ENCODE results near the gene ST14. TPM values are rescaled to one million over a fixed set of nuclear protein-coding genes. Genes with fewer than 3 reads are reported as not detected.
"Not testable (repeated sequence)": the region's sequence is repeated elsewhere in the genome, so short reads cannot be mapped to it uniquely, and the experiment has no call there.

ST14 gene
- polyA plus RNA-seq, 3 donors = 23.2 to 32.4 (median 31.1) TPM

DNA sequence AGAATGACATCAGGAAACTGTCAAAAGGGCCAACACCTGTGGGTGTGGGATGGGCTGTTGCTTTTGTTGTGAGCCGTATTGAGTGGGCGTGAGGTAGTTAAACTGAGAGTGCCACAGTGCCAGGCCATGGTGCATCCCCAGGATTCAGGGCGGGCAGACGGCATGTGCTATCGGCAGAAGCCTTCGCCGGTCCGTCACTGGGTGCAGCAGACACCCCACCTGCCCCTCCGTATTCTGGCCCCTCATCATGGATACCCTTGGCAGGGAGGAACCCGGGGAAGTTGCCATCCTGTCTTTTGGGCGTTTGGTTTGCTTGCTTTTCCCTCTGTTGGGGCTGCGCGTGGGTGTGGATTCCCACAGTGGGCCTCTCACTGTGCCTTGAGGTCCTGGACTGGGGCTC is 27.5 kb downstream of the ST14 start:
- no peak for DNase-seq (ENCODE audit: low read depth in 3 of 3, low spot score in 2 of 3)

DNA sequence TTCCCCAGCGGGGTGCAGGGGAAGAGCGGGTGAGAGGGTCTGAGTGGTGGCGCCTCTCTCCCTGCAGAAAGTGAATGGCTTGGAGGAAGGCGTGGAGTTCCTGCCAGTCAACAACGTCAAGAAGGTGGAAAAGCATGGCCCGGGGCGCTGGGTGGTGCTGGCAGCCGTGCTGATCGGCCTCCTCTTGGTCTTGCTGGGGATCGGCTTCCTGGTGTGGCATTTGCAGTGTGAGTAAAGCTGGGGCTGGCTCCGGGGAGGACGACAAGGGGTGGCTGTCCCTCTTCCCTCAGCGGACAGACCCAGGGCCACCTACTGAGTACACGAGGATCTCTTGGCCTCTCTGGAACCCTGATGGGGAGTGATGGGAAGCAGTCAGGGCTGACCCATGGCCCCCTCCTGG is 28.5 kb downstream of the ST14 start:
- no peak for DNase-seq (ENCODE audit: low read depth in 3 of 3, low spot score in 2 of 3)

DNA sequence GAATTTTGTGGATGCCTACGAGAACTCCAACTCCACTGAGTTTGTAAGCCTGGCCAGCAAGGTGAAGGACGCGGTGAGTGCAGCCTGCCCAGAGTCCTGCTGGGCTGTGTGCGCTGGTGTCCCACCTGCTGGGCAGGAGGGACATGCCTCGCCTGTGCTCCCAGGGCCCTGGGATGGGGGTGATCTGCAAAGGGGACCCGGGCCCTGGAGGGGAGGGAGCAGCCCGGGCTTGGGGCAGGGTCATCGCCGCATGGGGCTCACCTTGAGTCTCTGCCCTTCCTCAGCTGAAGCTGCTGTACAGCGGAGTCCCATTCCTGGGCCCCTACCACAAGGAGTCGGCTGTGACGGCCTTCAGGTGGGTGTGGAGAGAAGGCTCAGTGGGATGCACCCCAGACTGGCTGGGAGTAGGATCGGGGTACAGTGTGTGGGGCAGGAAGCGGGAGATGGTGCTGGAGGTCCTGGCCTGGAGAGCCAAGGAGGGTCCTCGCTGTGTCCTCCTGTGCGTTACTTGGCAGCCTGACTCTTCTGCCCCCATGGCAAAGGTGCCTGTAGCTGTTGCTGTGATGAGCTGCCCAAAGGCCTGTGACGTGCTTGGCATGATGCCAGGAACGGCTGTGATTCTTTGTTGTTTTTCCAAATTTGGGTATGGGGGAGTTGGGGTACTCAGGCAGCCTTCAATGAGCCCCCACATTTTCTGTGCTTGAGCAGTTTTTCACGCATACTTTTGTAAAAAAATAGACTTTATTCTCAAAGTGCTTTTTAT is 29.2 kb downstream of the ST14 start:
- DNase-seq (ENCODE audit: low read depth in 3 of 3, low spot score in 2 of 3) = no peak

- DNase-seq (ENCODE audit: low read depth in 3 of 3, low spot score in 2 of 3) = no peak
These were observed 30.1 kb downstream of the ST14 start for GRCh38 chr11:130189492-130190210.

DNA sequence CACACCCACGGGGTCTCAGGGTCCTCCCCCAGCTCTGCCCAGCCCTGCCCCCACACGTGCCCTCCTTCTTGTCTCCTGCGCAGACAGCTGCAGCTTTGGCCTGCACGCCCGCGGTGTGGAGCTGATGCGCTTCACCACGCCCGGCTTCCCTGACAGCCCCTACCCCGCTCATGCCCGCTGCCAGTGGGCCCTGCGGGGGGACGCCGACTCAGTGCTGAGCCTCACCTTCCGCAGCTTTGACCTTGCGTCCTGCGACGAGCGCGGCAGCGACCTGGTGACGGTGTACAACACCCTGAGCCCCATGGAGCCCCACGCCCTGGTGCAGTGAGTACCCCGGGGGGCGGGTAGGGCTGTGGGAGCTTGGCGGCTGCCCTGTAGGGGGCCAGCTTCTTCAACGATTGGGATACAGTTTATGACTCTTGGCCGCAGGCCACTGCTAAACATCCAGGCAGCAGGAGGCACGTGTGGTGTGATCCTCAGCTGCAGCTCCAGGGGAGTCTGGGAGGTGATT is 30.8 kb downstream of the ST14 start:
- DNase-seq (ENCODE audit: low read depth in 3 of 3, low spot score in 2 of 3) = no peak

DNA sequence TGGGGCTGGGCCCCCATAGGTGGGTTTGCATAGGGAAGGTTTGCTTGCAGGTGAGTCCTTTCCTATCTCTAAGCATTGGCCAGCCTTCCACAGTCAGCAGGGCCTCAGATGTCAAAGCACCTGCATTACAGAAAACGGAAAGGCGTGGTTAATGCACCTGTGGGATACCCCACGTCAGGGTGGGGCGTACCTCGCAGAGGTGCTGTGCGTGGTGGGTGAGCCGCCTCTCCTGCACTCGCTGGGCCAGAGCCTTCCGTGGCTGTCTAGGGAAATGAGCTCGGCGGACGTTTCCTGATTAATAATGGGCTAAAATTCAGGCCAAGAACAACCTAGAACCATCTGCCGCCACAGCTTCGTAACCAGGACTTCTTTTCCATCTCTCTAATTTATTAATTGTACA is 32.3 kb downstream of the ST14 start:
- DNase-seq (ENCODE audit: low read depth in 3 of 3, low spot score in 2 of 3) = no peak

GRCh38 chr11:130192845-130193267 is 33.3 kb downstream of the ST14 start:
- DNase-seq (ENCODE audit: low read depth in 3 of 3, low spot score in 2 of 3) = no peak

- not testable (repeated sequence) for DNase-seq (ENCODE audit: low read depth in 3 of 3, low spot score in 2 of 3)
These were observed 34.0 kb downstream of the ST14 start for GRCh38 chr11:130193551-130193950.

- no peak for DNase-seq (ENCODE audit: low read depth in 3 of 3, low spot score in 2 of 3)
These were observed 34.9 kb downstream of the ST14 start for GRCh38 chr11:130194241-130195023.

DNA sequence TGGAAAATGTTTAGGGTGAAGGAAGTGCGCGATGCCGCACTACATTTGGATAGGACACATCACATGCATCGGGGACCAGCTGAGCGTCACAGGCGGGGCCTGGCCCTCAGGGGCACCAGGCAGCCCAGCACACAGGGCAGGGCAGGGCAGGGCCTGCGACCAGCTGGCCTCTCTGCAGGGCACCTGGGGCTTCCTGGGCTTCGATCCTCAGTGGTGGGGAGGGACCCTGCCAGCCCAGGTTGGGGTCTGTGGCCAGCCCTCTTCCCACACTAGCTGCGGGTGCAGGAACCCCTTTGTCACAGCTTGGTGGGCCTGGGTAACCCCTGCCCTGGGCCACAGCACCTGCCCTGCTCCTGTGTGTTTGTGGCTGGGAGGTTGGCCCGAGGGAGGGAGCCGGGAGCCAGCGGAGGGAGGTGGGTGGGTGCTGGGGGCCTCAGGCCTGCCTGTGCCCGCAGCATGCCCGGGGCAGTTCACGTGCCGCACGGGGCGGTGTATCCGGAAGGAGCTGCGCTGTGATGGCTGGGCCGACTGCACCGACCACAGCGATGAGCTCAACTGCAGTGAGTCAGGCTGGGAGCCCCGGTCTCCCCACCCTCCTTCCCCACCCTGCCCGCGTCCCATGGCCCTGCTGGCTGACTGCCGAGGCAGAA is 37.9 kb downstream of the ST14 start:
- DNase-seq (ENCODE audit: low read depth in 3 of 3, low spot score in 2 of 3) = no peak

- no peak for DNase-seq (ENCODE audit: low read depth in 3 of 3, low spot score in 2 of 3)
These were observed 38.7 kb downstream of the ST14 start for GRCh38 chr11:130198292-130198691.

GRCh38 chr11:130198964-130199363 is 39.4 kb downstream of the ST14 start:
- no peak for DNase-seq (ENCODE audit: low read depth in 3 of 3, low spot score in 2 of 3)

DNA sequence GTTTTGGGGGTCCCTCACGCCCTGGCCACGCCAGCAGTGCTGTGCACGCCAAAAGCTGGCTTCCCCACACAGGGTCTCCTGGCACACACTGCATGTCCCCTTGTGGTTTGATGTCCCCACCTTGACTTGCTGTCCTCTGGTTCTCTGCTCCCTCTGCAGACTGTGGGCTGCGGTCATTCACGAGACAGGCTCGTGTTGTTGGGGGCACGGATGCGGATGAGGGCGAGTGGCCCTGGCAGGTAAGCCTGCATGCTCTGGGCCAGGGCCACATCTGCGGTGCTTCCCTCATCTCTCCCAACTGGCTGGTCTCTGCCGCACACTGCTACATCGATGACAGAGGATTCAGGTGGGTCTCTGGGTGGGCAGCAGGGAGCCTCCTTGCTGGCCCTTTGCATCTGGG is 40.2 kb downstream of the ST14 start:
- DNase-seq (ENCODE audit: low read depth in 3 of 3, low spot score in 2 of 3) = no peak

GRCh38 chr11:130201026-130201425 is 41.4 kb downstream of the ST14 start:
- no peak for DNase-seq (ENCODE audit: low read depth in 3 of 3, low spot score in 2 of 3)

- DNase-seq (ENCODE audit: low read depth in 3 of 3, low spot score in 2 of 3) = no peak
These were observed 42.6 kb downstream of the ST14 start for GRCh38 chr11:130202009-130202817.

- no peak for DNase-seq (ENCODE audit: low read depth in 3 of 3, low spot score in 2 of 3)
These were observed 43.5 kb downstream of the ST14 start for GRCh38 chr11:130202818-130203689.

DNA sequence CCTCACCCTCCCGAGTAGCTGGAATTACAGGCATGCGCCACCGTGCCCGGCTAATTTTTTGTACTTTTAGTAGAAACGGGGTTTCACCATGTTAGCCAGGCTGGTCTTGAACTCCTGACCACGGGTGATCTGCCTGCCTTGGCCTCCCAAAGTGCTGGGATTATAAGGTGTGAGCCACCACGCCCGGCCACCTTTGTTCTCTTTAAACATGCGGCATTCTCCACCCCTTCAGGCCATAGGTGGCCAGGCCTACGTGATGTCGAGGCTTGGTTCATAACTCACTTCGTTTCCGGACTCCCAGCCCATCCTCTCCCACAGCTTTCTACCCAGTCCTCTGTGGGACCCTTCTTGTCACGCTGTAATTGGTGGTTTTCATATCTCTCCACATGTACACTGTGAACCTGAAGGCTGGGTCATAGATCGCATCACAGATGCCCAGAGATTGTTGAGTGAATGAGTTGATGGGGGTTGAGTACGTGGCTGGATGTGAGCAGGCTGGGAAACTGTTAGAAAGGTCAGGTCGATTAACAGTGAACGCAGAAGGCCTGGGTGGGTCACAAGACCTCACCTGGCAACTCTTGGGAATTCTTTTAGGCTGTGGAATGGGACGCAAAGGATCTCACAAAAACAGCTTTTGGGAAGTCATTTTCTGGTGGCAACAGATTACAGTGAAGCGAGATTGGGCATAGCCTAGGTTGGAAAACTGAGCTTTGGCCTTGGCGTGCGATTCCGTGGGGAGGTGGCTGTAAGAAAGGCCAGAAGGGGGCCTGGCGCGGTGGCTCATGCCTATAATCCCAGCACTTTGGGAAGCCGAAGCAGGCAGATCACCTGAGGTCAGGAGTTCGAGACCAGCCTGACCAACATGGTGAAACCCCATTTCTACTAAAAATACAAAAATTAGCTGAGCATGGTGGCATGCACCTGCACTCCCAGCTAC is 44.5 kb downstream of the ST14 start:
- DNase-seq (ENCODE audit: low read depth in 3 of 3, low spot score in 2 of 3) = no peak

DNA sequence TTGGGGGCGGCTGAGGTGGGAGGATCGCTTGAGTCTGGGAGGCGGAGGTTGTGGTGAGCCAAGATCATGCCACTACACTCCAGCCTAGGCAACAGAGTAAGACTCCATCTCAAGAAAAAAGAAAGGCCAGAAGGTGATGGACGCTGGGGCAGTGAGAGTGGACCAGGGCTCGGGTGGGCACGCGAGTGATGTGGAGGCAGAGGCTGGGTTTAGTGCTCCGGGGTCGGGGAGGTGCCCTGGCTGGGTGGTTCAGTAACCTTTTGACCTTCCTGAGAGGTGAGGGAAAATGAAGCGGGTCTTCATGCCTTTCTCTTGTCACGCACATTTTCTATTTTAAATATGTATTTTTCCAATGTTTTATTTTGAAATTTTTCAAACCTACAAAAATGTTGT is 45.1 kb downstream of the ST14 start:
- DNase-seq (ENCODE audit: low read depth in 3 of 3, low spot score in 2 of 3) = no peak
